Measurements from ENCODE around the gene SULT4A1.

The SULT4A1 gene

GRCh38 chr22:43837666-43838065, 24.6 kb downstream of the SULT4A1 start:
- TF ChIP-seq ZNF274 (IDR thresholded peaks at IDR 0.05; ENCODE audit: low read depth, low read length), result no peak
- no peak overlapping the region for H3K4me3 ChIP-seq (ENCODE audit: low read length)

- TF ChIP-seq ZNF274 (IDR thresholded peaks at IDR 0.05; ENCODE audit: low read depth, low read length), result no peak
- no peak overlapping the region for H3K4me3 ChIP-seq (ENCODE audit: low read length)
Measured at GRCh38 chr22:43835736-43836135, 26.6 kb downstream of the SULT4A1 start.

DNA sequence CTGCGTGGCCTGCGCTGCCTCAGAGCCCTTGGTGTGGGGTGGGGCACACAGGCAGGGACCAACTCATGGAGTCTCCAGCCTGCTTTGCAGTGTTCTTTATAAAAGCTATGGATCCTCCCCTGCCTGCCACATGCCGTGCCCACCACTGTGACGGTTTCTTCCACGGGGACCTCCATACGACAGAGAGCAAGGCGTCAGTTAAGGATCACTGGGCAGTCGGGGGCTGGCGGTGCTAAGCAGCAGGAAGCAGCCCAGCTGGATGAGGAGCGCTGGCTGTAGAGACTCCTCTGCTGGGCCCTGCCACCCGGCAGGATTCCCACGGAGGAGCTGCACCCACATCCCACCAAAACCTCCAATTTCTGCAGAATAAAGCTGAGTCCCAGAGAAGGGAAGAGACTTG, 27.1 kb downstream of the SULT4A1 start:
- no peak for TF ChIP-seq ZNF274 (IDR thresholded peaks at IDR 0.05; ENCODE audit: low read depth, low read length)
- H3K4me3 ChIP-seq (ENCODE audit: low read length), result no peak overlapping the region

GRCh38 chr22:43833286-43834240, 28.8 kb downstream of the SULT4A1 start:
- H3K4me3 ChIP-seq (ENCODE audit: low read length), result no peak overlapping the region
- TF ChIP-seq ZNF274 (IDR thresholded peaks at IDR 0.05; ENCODE audit: low read depth, low read length), result no peak

DNA sequence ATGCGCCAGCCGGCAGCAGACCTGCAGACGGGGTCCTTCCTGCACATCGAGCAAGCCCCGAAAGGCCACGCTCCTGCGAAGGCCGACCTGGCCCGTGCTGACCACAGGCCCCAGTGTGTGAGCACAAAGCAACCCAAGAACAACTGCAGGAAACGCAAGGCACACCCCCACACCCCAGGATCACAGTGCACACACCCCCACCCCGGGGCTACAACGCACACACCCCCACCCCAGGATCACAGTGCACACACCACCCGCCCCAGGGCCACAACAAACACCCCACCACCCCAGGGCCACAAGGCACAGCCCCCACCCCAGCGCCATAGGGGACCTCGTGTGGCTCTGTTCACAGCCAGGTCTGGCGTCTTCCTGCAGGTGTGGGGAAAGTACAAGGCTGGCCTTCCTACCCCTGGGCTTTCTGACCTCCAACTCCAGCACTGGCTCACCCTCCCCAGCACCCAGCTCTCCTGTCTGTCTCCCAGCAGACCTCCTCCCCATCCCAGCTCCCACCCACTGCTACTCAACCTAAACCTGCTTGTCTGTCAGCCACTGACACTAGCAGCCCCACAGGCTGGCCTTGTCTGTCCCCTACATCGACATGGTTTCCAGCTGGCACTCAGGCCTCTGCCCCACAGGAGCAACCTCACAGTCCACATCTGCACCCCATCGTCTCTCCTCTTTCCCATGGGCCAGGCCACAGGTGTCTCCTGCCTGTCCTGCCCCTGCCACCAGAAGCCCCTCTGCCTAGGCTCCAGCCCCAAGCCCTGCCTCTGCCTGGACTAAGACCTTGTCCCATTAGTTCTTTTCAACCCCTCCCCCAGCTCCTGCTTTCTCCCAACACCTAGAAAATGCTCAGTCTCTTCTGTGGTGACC, 29.7 kb downstream of the SULT4A1 start:
- no peak overlapping the region for H3K4me3 ChIP-seq (ENCODE audit: low read length)
- TF ChIP-seq ZNF274 (IDR thresholded peaks at IDR 0.05; ENCODE audit: low read depth, low read length), result no peak

DNA sequence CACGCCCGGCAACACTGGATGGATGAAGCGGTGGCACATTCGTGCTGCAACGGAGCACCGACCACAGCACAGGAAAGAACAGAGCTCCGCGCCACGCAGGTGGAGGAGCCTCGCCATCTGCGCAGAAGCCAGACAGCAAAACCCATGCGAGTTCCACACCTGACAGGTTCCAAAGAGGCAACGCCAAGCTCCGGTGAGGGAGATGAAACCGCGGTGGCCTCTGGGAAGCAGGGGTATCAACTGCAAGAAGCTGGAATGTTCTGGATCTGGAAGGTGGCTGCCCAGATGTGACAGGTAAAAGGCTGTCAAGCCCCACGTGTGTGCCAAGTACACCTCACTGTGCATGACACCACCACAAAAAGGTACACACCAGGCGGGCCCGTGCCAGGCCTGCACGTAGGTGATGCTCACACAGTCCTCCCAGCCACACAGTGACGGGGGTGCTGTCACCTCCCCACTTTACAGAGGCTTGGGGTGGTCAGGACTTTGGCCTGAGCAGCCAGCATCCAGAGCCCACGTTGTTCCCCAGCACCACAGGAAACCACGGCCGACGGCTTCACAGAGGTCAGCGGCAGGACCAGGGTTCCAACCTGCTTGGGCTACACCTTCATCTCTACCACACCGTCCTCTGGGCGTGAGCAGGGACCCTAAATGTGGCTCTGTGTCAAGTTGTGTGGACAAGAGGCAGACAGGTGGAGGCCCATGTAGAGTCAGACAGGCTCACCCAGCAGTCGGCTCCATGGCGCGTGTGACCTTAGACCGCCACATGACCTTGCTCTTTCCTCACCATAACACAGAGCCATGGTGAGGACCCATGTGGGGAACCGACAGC, 30.5 kb downstream of the SULT4A1 start:
- no peak overlapping the region for H3K4me3 ChIP-seq (ENCODE audit: low read length)
- no peak for TF ChIP-seq ZNF274 (IDR thresholded peaks at IDR 0.05; ENCODE audit: low read depth, low read length)

GRCh38 chr22:43830931-43831560, 31.3 kb downstream of the SULT4A1 start:
- no peak for TF ChIP-seq ZNF274 (IDR thresholded peaks at IDR 0.05; ENCODE audit: low read depth, low read length)
- no peak overlapping the region for H3K4me3 ChIP-seq (ENCODE audit: low read length)

- TF ChIP-seq ZNF274 (IDR thresholded peaks at IDR 0.05; ENCODE audit: low read depth, low read length), result no peak
- H3K4me3 ChIP-seq (ENCODE audit: low read length), result no peak overlapping the region
Measured at GRCh38 chr22:43829904-43830851, 32.1 kb downstream of the SULT4A1 start.

DNA sequence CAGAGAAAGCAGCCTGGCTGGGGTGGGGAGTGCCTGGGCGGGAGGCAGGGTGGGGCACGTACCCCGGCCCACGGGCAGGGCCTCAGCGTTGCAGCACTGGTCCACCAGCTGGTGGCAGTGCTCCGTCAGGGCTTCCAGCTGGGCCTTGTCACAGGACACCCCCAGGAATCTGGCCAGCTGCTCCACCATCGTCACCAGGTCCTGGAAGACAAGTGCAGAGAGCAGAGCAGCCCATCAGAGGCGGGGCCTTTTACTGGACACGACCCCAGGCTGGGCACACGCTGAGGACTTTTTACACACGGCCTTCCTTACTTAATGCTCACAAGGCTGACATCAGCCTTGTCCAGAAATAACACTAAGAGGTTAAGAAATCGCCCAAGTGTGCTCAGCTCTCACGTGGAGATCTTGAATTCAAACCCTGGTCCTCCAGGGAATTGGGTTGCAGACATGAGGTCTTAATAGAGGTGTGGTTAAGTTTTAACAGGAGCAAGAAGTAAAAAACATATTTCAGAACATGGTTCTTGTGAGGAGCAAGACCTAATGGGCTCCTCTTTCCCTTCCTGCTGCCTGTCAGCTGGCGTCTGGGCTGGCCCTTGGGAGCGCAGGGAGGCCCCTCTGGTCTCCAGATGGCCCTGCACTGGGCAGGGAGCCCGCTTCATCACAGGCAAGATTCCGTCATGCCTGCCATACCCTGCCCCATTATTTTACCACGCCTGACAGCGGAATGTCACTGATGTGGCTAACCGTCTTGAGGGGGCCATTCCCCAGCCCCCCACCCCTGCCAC, 33.1 kb downstream of the SULT4A1 start:
- H3K4me3 ChIP-seq (ENCODE audit: low read length), result no peak overlapping the region
- TF ChIP-seq ZNF274 (IDR thresholded peaks at IDR 0.05; ENCODE audit: low read depth, low read length), result no peak

DNA sequence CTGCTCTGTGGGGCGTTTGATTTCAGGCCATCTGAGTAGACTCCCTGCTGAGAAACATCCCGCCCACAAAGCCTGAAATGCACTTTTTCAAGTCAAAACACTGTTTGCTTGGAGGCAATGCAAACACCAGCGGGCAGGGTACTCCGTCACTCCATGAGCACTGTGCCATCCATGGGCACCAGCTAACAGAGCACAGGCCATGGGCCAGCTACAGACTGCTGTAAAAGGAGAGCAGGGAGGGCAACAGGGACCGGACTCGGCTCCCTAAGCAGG, 33.7 kb downstream of the SULT4A1 start:
- H3K4me3 ChIP-seq (ENCODE audit: low read length), result no peak overlapping the region
- TF ChIP-seq ZNF274 (IDR thresholded peaks at IDR 0.05; ENCODE audit: low read depth, low read length), result no peak

GRCh38 chr22:43827926-43828724, 34.2 kb downstream of the SULT4A1 start:
- no peak overlapping the region for H3K4me3 ChIP-seq (ENCODE audit: low read length)
- TF ChIP-seq ZNF274 (IDR thresholded peaks at IDR 0.05; ENCODE audit: low read depth, low read length), result no peak

All from GM08714 (cell line).